Measurements from ENCODE around the gene CCDC60.

CCDC60 gene

GRCh38 chr12:119385659-119386058, 51.1 kb downstream of the CCDC60 start:
- DNase-seq = no peak

DNA sequence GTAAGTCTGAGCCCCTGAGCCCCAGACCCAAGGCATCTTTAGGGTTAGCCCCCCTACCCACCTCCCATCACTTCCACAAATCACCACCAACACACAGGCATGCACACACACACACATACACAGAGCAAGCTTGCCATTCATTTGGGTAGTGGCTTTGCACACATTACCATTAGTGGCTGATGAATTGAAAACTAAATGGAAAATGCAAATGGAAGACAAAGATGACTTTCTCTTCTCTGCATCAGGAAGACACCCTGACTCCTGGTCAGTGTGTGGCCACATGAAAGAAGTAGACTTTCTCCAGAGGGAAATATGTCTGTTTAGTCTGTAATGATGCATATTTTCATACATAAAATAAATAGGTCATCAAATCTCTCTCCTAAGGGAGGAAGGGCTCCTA, 55.2 kb downstream of the CCDC60 start:
- DNase-seq = no peak

DNA sequence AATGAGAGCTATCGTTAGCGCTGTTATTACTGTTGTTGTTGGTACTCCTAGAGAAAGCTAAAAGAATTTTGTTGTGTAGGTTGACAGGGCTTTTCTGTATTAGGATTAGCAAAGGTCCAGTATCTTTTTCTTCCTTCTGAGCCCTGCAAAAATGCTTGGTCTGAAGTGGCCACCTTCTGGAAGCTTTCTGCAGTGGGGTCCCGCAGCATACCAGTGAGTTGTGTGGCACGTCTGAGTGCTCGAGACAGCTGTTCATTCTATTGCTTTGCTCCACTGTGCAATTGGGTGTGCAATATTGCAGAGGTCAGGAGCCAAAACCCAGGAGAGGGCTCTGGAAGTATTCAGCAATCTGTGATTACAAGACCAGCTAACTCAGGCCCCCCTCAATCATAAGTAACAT, 57.1 kb downstream of the CCDC60 start:
- no peak for DNase-seq

DNA sequence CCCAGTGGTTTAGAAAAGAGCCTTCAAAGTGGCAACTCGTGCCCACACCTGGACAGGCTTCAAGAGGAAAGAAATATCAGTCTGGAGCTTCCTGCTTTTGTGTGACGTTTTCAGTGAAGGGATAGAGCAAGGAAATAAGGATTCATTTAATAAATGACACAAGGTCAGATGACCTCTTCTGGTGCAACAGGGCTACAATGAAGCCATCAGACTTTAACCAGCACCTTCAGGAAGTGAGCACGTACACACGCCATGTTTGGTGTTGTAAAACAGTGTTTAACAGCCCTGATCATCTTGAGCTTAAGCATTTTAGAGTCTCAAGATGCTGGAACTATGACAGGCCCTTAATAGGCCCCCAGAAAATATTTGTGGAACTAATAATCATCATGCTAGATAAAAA, 59.1 kb downstream of the CCDC60 start:
- no peak for DNase-seq

DNA sequence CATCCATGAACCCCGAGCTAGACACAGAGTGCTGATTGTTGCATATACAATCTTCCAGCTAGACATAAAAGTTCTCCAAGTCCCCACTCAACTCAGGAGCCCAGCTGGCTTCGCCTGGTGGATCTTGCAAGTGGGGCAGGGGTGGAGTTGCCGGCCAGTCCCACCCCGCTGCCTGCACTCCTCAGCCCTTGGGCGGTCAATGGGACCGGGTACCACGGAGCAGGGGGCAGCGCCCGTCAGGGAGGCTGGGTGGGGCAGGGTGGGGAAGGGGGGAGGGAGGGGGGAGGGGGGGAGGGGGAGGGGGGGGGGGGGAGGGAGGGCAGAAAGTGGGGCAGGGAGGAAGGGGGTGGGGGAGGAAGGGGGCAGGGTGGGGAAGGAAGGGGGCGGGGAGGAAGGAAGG, 63.0 kb downstream of the CCDC60 start:
- DNase-seq = no peak

DNA sequence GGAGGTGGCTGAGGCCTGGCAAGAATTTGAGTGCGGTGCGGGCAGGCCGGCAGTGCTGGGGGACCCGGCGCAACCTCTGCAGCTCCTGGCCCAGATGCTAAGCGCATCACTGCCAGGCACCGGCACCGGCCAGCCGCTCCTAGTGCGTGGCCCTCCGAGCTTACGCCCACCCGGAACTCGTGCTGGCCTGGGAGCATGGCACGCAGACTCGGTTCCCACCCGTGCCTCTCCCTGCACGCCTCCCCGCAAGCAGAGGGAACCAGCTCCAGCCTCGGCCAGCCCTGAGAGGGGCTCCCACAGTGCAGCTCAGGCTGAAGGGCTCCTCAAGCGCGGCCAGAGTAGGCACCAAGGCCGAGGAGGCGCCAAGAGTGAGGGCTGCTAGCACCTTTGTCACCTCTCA, 63.7 kb downstream of the CCDC60 start:
- no peak for DNase-seq

GRCh38 chr12:119399301-119399700, 64.8 kb downstream of the CCDC60 start:
- no peak for DNase-seq

DNA sequence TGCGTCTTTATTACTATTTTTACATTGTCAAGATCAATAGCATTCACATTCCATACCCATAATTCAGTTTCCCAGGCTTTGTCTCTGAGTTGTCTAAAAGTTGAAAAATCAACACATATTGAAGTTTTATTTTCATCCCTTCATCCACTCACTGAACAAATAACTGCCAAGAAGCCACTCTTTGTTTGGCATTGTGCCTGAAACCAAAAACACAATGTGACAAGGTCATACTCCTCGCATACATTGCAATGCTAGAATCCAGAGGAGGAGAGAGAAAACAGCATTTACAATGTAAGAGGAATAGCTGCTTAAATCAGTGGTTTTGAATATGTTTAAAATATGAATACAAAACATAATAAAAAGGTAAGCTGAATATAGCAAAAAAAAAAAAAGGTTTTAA, 71.8 kb downstream of the CCDC60 start:
- DNase-seq = no peak

DNA sequence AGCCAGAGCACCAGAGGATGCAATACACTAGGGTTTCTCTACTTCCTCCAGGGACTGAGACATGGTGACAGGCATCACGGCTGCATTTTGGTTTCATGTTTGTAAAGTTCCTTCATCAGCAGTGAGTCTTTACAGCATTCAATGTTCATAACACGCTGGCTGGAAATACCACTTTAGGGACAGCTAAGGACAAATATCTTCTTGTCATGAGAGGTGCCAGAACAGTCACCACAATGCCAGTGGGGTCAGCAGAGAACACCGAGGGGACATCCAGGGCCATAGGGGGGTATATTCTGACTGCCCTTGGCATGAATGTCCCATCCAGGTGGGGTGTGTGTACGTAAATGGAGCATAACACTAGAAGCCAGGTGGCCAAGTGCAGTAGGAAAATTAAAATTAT, 72.3 kb downstream of the CCDC60 start:
- no peak for DNase-seq

DNA sequence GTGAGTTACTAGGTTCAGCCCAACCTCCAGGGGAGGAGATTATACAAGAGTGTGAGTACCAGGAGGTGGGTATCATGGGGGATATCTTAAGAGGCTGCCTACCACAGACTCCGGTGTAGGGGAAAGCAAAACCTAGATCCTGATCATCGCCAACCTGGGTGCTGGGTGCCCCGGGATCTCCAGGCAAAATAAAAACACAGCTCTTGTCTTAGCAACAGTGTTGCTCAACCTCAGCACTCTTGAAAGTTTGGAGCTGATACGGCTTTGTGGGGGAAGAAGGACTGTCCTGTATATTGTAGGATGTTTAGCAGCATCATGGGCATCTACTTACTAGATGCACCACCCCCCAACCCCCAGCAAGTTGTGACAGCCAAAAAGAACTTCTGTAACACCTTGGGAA, 74.5 kb downstream of the CCDC60 start:
- DNase-seq = no peak

DNA sequence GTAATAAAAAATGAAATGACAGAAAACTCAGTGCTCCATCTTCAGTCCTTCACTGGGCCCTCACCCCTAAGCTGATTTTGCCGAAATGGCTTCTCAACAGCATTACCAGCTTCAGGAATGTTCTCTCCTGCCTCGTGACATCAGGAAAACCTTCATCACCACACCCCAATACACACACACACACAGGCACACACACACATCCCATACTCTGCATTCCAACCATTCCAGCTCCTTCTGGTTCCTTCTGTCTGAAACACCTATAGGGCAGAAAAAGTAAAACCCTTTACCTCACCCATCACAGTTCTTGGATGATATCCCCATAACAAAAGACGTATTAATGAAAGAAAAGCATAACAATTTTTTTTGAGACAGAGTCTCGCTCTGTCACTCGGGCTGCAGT, 75.9 kb downstream of the CCDC60 start:
- DNase-seq = no peak

GRCh38 chr12:119412306-119412705, 77.8 kb downstream of the CCDC60 start:
- DNase-seq = no peak

DNA sequence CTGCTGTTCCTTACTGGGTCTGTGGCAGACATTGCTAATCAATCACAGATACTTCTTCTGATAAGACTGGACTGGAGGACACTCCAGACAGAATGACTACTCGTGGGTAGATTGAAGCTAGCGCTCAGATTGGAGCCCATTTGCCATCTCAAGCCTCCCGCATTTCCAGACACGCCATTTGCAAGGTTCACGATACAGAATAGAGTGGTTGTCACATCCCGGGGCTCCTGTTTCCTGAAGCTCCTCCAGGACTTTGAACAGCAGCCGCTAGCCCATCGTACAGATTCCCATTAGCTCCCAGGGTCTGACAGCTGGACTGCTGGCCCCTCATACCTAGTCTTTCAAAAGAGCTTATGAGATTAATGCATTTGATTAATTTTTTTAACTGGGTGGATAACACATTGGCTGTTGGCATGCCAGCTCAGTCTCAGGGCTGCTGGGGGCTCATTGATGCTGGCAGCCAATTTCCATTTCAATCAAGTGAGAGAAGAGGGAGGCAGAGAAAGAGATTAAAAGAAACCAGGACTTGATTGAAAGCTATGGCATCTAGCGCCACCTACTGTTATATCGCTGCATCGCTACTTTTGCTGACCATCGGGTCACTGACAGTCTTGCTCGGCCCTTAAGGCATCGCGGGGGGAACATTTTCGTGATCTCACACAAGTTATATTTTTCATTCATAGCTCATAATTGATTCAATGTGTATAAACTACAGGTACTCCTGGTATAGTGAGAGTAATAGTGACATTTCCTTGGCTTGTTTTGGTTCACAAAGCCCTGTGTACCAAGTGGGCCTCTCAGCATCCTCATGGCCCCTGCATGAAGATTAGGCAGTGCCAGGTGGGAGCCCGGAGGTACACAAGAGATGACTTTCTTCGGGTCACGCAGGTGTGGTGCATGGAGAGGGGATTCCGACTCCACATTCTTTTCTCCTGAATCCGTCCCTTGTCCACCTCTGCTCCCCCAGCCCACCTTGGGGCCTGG, 78.6 kb downstream of the CCDC60 start:
- no peak for DNase-seq

DNA sequence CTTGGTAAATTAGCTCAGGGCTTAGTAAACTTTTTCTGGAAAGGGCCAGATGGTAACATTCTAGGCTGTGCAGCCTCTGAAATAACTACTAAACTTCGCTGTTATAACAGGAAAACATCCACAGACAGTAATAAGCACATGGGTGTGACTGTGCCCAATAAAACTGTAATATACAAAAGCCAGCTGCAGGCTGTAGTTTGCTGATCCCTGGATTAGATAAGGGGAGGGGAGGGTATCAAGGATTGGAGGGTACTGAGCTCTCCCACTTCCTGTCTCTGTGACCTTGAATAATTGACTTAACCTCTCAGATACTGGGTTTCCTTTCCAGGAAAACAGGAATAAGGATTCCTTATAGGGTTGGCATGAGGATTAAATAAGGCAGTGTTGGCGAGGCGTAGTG, 81.2 kb downstream of the CCDC60 start:
- no peak for DNase-seq

GRCh38 chr12:119417440-119417839, 82.9 kb downstream of the CCDC60 start:
- DNase-seq = no peak

DNA sequence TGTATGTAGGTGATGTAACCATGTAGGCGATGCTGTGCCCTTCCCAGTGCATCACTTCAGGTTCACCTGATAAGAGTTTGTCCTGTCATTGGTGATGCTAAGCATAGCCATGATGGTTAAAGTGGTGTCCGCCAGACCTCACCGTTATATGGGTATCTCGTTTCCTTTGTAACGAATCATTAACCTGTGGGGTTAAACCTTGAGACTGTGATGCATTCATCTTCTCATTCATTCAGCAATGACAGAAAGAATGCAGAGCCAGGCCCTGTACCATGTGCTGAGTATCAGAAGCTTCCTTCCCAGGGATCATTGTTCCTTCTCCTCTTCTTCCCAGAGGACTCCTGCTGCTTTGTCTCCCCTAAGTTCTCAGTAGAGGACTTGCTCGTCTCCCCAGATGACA, 84.9 kb downstream of the CCDC60 start:
- DNase-seq = no peak

DNA sequence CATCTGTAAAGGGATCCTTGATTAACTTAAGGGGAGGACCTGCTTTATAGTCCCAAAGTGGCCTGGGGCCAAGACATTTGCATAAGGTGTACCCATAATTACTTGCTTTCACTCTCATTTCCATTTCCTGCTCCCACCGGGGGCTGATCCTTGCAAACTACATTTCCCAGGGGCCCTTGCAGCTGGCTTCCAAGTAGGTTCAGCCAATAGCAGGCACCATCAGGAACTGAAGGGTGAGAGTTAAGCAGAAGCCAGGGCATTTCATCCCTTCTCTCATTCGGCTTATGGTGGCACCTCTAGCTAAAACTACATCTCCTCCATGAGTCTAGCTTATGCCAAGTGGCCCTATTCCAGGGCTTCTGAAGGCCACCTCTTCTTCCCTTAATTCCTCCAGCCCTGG, 88.8 kb downstream of the CCDC60 start:
- DNase-seq = no peak

DNA sequence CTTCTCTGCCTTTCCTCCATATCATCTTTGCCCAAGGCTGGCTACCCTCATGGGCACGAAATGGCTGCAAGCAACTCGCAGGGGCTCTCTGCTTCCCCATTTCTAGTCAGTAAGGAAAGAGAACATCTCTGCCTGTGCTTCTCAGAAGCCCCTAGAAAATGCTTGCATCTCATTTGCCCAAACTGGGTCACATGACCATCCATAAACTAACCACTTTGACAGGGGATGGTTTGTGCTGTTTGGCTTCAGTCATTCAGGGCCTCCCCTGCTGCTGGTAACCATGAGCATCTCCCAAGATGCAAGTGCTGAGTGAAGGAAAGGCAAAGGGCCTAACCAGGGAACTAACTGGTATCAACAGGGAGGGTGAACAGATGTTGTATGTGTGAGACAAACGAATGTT, 91.1 kb downstream of the CCDC60 start:
- no peak for DNase-seq

GRCh38 chr12:119431151-119431550, 96.6 kb downstream of the CCDC60 start:
- DNase-seq = no peak

GRCh38 chr12:119432949-119433348, 98.4 kb downstream of the CCDC60 start:
- DNase-seq = no peak

DNA sequence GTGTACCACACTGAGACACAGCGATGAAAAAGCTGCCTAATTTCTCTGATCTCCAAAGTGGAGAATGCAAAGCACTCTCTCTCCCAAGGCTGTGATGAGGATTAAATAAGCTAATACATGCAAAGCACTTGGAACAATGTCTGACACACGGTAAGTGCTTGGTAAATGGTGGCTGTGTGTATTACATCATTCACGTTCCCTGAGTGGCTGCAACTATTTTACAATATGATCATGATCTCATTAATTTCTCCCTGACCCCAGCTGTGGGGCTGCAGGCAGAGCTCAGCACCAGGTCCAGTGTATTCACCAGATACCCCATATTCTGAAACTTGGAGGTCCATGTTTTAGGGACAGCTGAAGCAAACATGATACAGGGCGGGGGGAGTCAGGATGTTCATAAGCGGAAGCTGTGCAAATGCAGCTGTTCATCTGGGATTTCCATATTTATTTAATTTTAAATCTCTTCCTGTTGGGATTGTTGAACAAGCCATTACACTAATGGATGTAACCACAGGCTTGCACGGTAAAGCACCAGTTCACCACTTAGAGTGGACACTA, 106.4 kb downstream of the CCDC60 start:
- DNase-seq = no peak

DNA sequence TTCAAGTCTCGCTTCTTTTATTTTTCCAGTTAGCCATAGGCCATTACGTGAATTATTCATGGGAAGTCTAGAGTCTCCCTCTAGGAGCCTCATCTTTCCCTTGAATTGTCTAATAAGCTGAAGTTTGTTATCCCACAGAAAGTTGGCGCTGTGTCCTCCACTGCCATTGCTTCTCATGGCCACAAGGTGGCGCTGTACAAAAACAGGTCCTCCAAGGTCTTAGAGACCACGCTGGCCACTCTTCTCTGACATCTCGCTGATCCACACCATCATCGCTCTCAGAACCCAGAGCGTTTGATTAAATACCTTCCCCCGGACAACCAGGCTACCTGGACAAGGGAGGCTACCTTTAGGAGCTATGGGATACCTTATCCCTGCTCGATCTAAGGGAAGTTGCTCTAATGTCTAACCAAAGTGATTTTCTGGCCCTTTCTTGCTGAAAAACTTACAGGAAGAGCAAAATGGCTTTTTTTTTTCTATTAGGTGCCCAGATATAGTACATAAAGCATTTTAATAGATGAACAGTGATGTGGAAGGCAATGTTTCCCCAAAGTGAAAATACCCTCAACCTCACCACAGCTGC, 110.0 kb downstream of the CCDC60 start:
- DNase-seq = peak; percentile 1

- no peak for DNase-seq
These were observed 111.9 kb downstream of the CCDC60 start for GRCh38 chr12:119446459-119446858.

- DNase-seq = no peak
These were observed 112.6 kb downstream of the CCDC60 start for GRCh38 chr12:119447126-119447525.
